Measurements from ENCODE around the gene PUS10.
"Not testable (repeated sequence)": the region's sequence is repeated elsewhere in the genome, so short reads cannot be mapped to it uniquely, and the experiment has no call there.

The PUS10 gene

DNA sequence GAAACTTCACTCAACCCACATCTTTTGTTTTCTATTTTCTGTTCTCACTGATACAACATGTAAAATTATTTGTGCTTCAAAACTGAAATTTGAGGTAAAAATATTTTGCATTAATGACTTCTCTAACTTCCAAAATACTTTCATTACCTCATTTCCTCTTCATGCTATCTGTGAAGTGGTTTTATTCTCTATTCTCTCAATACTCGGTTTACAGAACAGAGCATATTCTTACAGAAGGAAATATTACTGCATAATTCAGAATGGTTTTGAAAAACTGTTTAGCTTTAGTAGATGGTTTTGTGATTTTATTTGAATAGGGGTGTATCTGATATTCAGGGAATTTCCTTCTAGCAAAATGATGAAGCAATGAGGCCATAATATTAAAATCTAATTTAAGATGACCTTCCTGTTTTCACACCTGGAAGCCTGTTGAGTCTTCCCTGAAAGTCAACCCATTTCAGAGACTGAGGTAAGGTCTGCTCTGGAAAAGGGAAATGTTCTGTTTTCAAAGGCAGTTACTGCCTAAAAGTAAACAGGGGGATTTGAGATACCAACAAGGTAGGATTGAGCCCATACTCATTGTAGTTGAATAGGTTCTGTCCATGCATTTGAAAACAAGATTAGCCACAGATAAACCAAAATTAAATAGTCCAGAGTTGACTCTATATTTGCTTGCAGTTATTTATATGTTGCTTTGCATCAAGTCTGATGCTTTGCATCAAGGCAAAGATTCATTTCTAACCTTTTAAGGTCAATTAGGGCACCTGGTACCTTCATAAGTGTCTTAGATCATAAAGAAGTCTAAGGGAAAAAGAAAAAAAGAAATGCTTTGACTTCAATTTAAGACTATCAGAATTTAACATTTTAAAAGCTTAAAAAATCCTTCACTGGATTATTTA is 51.3 kb downstream of the PUS10 start:
- DNase-seq, result no peak

- DNase-seq, result no peak
These were observed 52.6 kb downstream of the PUS10 start for GRCh38 chr2:60965499-60965785.

GRCh38 chr2:60964651-60965498 is 53.2 kb downstream of the PUS10 start:
- no peak for DNase-seq

DNA sequence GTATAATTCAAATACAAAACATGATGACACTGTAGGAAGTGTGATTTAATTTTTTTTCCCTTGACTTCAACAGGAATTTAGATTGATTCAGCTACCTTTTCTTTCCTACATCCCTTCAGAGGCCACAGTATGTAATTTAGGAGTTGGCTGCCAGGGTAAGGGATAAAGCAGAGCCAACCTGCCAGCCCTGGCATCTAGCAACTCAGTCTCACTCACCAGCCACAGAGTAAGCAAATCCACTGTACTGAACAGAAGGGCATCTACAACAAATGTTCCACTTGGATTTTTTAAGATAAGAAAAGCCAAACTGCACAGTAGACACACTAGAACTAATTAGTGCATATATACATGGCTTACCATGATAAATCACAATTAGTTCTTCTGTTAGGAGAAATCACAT is 54.9 kb downstream of the PUS10 start:
- no peak for DNase-seq

- DNase-seq, result no peak
These were observed 55.5 kb downstream of the PUS10 start for GRCh38 chr2:60962528-60962927.

DNA sequence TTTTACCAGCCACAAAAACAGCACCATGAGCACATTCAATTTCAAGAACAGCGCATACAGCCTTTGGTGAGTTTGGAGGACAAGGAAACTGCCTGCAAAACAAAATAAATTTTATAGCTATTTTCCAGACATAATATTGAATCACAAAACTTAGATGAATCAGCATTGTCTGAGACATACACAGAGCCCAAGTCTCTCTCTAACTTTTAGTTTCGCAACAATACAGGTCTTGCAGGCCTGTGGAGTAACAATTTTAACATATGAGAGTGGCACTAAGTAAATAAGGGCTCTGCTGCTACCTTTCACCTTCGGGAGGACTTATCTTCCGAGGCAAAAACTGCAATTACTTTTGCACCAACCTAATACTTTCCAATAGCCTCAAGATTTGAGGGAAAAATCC is 56.6 kb downstream of the PUS10 start:
- no peak for DNase-seq

GRCh38 chr2:60960706-60961105 is 57.3 kb downstream of the PUS10 start:
- no peak for DNase-seq

DNA sequence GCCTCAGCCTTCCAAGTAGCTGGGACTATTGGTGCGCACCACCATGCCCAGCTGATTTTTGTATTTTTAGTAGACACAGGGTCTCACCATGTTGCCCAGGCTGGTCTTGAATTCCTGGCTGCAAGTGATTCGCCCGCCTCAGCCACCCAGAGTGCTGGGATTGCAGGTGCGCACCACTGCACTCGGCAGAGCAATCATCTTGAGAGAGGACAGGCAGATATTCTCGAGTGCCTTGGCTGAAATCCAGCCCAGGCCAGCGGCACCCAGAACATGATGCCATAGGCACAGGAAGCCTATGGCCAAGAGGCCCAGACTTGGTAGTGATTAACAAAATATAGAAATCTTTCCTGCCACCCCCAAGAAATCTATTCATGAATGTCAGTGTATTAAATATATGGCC is 58.6 kb downstream of the PUS10 start:
- DNase-seq, result no peak

DNA sequence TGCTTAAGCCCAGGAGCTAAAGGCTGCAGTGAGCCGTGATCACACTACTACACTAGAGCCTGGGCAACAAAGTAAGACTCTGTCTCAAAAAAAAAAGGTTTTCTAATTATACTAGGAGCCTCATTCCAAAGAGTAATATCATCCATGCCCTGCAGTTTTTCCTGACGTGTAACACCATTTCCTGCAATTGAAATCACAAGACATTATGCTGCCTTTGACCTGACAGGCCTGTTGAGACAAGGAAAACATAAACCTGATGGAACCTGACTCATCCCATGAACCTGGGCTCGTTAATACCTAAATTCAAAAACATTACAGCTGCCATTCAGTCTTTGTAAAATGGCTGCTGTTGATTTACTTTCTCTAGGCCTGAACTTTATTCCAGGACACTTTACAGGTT is 59.3 kb downstream of the PUS10 start:
- DNase-seq, result no peak

DNA sequence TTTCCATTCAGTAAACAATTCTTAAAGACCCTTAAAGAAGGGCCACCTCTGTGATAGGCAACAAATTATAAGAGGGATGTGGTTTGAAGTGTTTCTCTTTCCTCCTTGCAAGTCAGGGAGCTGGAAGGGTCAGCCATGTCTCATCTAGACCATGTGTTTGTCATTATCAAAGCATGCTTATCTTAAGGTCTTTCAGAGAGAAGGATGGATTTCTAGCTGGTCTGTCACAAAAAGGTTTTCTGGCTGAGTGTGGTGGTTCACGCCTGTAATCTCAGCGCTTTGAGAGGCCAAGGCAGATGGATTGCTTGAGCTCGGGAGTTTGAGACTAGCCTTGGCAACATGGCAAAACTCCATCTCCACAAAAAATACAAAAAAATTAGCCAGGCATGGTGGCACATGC is 59.7 kb downstream of the PUS10 start:
- DNase-seq, result no peak

- DNase-seq, result no peak
These were observed 60.4 kb downstream of the PUS10 start for GRCh38 chr2:60957643-60958042.

GRCh38 chr2:60957224-60957623 is 60.8 kb downstream of the PUS10 start:
- no peak for DNase-seq

GRCh38 chr2:60954139-60954538 is 63.9 kb downstream of the PUS10 start:
- DNase-seq, result no peak

DNA sequence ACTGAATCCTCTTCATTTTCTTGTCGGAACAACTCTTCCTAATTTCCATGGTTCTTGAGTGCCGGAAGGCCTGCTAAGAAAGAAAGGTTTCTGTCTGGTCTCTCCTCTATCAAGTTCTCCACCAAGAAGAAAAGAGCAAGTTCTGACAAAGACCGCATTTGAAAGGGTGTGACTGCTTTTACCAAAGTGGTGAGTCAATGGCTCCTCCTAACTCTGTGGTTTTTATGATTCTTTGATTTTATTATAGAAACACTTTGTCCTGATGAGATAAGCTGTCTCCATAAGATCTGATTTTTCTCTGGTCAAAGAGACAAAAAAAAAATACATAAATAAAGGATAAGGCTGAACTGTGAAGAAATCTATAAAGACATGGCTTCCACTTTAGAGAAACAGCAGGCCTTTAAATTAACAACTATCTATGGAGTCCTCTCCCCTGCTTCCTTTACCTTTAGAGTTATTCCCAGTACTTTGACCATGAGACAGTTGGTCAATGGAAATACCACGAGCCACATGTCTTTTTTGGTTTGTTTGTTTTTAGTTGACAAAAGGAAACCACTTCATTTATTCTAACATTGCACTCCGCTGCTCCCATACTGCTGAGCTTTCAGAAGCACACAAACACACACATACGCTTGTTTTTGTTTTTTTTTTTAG is 69.0 kb downstream of the PUS10 start:
- DNase-seq, result no peak

GRCh38 chr2:60948161-60948560 is 69.9 kb downstream of the PUS10 start:
- DNase-seq, result no peak

GRCh38 chr2:60947056-60947455 is 71.0 kb downstream of the PUS10 start:
- no peak for DNase-seq

DNA sequence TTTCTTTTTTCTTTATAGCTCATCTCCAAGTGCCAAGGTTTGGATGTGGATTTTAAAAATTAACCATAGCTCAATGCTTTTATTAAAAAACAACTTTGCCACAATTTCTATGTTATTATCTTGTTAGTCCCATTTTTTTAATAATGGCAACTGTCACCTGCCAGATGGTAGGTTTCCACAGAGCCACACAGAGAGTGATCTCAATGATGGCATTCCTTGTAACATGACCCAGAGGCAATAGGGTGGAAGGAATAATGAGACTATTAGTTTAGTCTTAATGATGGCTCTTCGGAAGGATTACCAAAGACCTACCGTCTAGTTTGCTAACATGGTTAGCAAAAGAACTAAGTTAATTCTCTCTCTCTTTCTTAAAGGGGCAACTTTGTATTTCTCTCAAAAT is 72.7 kb downstream of the PUS10 start:
- DNase-seq, result no peak

GRCh38 chr2:60939622-60940021 is 78.4 kb downstream of the PUS10 start:
- no peak for DNase-seq

- DNase-seq, result no peak
These were observed 79.8 kb downstream of the PUS10 start for GRCh38 chr2:60938301-60938700.

- no peak for DNase-seq
These were observed 81.3 kb downstream of the PUS10 start for GRCh38 chr2:60936757-60937156.

DNA sequence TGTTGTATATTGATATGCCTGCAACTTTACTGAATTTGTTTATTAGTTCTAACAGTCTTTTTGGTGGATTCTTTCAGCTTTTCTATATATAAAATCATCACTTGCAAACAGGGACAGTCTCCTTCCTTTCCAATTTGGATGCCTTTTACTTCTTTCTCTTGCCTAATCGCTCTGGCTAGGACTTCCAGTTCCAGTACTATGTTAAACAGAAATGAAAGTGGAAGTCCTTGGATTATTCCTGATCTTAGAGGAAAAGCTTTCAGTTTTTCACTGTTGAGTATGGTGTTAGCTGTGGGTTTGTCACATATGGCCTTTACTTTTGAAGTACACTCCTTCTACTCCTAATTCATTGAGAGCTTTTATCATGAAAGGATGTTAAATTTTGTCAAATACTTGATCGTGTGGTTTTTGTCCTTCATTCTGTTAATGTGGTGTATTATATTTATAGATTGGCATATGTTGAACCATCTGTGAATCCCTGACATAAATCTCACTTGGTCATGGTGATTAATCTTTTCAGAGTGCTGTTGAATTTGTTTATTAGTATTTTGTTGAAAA is 83.8 kb downstream of the PUS10 start:
- no peak for DNase-seq

DNA sequence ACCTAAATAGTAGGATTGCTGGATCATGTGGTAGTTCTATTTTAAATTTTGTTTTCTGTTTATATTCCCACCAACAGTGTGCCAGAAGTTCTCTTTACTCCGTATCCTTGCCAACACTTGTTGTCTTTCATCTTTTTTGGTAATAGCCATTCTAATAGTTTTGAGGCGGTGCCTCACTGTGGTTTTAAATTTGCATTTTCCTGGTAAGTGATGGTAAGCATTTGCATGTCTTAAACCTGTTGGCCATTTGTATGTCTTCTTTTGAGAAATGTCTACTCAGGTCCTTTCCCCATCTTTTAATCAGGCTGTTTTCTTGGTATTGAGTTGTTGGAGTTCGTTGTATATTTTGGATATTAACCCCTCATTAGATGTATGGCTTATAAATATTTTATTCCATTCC is 85.1 kb downstream of the PUS10 start:
- no peak for DNase-seq

GRCh38 chr2:60932061-60932460 is 86.0 kb downstream of the PUS10 start:
- DNase-seq, result not testable (repeated sequence)
